Fibroblast of lung (primary cell): Measurements from ENCODE around the gene PSRC1. TPM values are rescaled to one million over a fixed set of nuclear protein-coding genes. Genes with fewer than 3 reads are reported as not detected.

Experiments
- DNase-seq, 2 donors: peaks; one replicate each; pipeline versions ENCODE4 v3.0.0 to v3.0.0-alpha.2; 2010; ENCODE audit warnings: low read depth in 2 of 2
- H2AFZ ChIP-seq: 2 replicates; pipeline ENCODE4 v1.5.1; 2012; ENCODE audit warnings: low read length, control low read depth, inconsistent platforms
- H3K27ac ChIP-seq: 2 replicates; pipeline ENCODE4 v1.5.1; 2011; ENCODE audit warnings: low read length, control low read depth; ENCODE audit not compliant: insufficient read depth
- H3K27me3 ChIP-seq: 2 replicates; pipeline ENCODE4 v1.5.1; 2011; ENCODE audit warnings: mild to moderate bottlenecking, low read length; ENCODE audit not compliant: control insufficient read depth, insufficient read depth
- H3K36me3 ChIP-seq: 2 replicates; pipeline ENCODE4 v1.5.1; 2011; ENCODE audit warnings: low read length; ENCODE audit not compliant: control insufficient read depth, insufficient read depth
- H3K4me1 ChIP-seq: 2 replicates; pipeline ENCODE4 v1.5.1; 2011; ENCODE audit warnings: low read length; ENCODE audit not compliant: control insufficient read depth, insufficient read depth; ENCODE audit errors: extremely low read depth
- H3K4me2 ChIP-seq: 2 replicates; pipeline ENCODE4 v1.5.1; 2011; ENCODE audit warnings: low read length, control low read depth; ENCODE audit not compliant: insufficient read depth; ENCODE audit errors: extremely low read depth
- H3K4me3 ChIP-seq, 4 experiments: fragments of 200-600 bp in 1 of 4; sonication (generic) in 1 of 4; replicated peaks in 1 of 4; 2 replicates each; pipeline ENCODE4 v1.5.1; 2011 to 2016; ENCODE audit warnings: low read length in 4 of 4, low read depth in 3 of 4, mild to moderate bottlenecking in 3 of 4, control low read depth in 2 of 4, inconsistent platforms in 1 of 4, mixed read lengths in 1 of 4; ENCODE audit not compliant: insufficient read depth in 1 of 4; ENCODE audit errors: control extremely low read depth in 1 of 4
- H3K79me2 ChIP-seq: 2 replicates; pipeline ENCODE4 v1.5.1; 2012; ENCODE audit warnings: mild to moderate bottlenecking, low read length, inconsistent platforms; ENCODE audit not compliant: control insufficient read depth, insufficient read depth
- H3K9ac ChIP-seq: 2 replicates; pipeline ENCODE4 v1.5.1; 2011; ENCODE audit warnings: mild to moderate bottlenecking, low read length, control low read depth; ENCODE audit not compliant: insufficient read depth
- H3K9me3 ChIP-seq: 2 replicates; pipeline ENCODE4 v1.5.1; 2012; ENCODE audit warnings: low read depth, low read length; ENCODE audit not compliant: control insufficient read depth, insufficient read depth
- H4K20me1 ChIP-seq: 2 replicates; pipeline ENCODE4 v1.5.1; 2011; ENCODE audit warnings: low read length; ENCODE audit not compliant: control insufficient read depth, insufficient read depth; ENCODE audit errors: extremely low read depth
- EZH2 ChIP-seq: IDR thresholded peaks from 2 replicates; pipeline ENCODE4 v1.5.1; 2012; ENCODE audit warnings: low read length, control low read depth, mild to moderate bottlenecking; ENCODE audit errors: missing control alignments
- polyA plus RNA-seq, 2 donors: library from polyadenylated mRNA; depleted of rRNA in 1 of 2; stranded (reverse) in 1 of 2; unstranded in 1 of 2; fragments of >200 nt; gene quantifications; 2 replicates each; pipeline ENCODE4 v1.2.1, GENCODE V29; 2011 to 2012; ENCODE audit warnings: missing spikeins in 1 of 2
- total RNA-seq: library from RNA; depleted of rRNA; stranded (reverse); fragments of >200 nt; gene quantifications from 2 replicates; pipeline ENCODE4 v1.2.1, GENCODE V29; 2014
- TF ChIP-seq, protein P1 (sequence below), 2 donors: IDR thresholded peaks in 1 of 2; conservative IDR thresholded peaks in 1 of 2; 1 replicate in 1 of 2; 2 replicates in 1 of 2; pipeline ENCODE4 v1.5.1; 2011 to 2012; ENCODE audit warnings: low read length in 2 of 2, control low read depth in 1 of 2, inconsistent platforms in 1 of 2, low read depth in 1 of 2, mild to moderate bottlenecking in 1 of 2

Gene PSRC1
- total and polyA plus RNA-seq, 2 donors (not counting 1 experiment from before 2014, with no cell fraction given): 8.3 to 9.9 TPM

DNA sequence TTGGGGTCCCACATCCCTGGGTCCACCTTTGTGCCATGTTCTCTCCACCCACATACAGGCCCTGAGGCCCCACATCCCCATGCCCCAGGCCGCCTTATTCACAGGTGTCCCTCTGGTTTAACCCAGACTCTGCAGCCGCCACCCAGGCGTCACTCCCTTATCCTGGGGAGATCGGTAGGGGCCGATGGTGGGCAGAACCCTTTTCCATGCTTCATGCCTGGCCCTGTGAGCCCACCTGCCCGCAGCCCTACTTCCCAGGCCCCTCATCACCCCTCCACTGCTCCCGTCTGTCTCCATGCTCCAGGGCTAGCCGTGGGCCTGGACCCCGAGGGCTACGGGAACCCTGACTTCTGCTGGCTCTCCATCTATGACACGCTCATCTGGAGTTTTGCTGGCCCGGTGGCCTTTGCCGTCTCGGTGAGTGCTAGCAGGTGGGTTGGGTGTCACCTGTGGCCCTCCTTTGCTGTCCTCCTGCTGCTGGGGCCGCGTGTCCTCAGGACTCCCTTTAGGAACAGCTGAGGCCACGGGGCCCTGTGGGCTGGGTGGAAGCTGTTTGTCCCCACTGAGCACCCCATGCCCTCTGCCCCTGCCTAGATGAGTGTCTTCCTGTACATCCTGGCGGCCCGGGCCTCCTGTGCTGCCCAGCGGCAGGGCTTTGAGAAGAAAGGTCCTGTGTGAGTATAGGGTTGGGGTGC, 12.2 kb downstream of the PSRC1 start:
- no peak for DNase-seq
- Histone ChIP-seq H3K36me3 (no peaks in the 10 kb centered on the region), H3K27ac (no peak overlapping the region), H3K4me3 (no peak overlapping the region), H3K9me3 (no peaks in the 10 kb centered on the region), H3K9ac (no peak overlapping the region), H2AFZ (no peak overlapping the region), H3K27me3 (no peaks in the 10 kb centered on the region), H4K20me1 (no peaks in the 10 kb centered on the region), H3K4me2 (no peak overlapping the region), H3K79me2 (no peaks in the 10 kb centered on the region), H3K4me1 (peaks cover 6% of the 10 kb centered on the region)
- TF ChIP-seq, protein P1, sequence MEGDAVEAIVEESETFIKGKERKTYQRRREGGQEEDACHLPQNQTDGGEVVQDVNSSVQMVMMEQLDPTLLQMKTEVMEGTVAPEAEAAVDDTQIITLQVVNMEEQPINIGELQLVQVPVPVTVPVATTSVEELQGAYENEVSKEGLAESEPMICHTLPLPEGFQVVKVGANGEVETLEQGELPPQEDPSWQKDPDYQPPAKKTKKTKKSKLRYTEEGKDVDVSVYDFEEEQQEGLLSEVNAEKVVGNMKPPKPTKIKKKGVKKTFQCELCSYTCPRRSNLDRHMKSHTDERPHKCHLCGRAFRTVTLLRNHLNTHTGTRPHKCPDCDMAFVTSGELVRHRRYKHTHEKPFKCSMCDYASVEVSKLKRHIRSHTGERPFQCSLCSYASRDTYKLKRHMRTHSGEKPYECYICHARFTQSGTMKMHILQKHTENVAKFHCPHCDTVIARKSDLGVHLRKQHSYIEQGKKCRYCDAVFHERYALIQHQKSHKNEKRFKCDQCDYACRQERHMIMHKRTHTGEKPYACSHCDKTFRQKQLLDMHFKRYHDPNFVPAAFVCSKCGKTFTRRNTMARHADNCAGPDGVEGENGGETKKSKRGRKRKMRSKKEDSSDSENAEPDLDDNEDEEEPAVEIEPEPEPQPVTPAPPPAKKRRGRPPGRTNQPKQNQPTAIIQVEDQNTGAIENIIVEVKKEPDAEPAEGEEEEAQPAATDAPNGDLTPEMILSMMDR (conservative IDR thresholded peaks at IDR 0.05 in 1 of 2, IDR thresholded peaks at IDR 0.05 in 1 of 2; ENCODE audit: low read depth in 1 of 2, low read length in 2 of 2): no peak
- TF ChIP-seq EZH2: no peak

DNA sequence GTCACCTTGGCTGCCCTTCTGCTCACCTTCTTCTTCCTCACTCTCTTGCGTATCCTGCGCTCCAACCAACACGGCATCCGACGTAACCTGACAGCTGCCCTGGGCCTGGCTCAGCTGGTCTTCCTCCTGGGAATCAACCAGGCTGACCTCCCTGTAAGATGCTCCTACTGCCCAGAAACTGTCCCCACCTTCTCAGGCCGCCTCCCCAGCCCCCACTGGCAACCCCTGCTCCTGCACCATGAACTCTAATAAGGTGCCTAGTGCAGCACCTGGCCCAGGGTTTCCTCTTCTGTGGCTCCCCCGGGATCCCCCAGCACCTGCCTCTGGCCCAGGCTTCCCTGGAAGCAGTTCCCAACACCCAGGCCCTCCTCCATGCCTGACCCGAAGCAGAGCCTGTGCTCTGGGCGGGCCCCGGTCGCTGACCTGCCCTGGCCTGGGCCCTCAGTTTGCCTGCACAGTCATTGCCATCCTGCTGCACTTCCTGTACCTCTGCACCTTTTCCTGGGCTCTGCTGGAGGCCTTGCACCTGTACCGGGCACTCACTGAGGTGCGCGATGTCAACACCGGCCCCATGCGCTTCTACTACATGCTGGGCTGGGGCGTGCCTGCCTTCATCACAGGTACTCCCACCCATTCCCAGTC, 12.8 kb downstream of the PSRC1 start:
- no peak for DNase-seq
- TF ChIP-seq EZH2: no peak
- TF ChIP-seq, protein P1 (conservative IDR thresholded peaks at IDR 0.05 in 1 of 2, IDR thresholded peaks at IDR 0.05 in 1 of 2; ENCODE audit: low read depth in 1 of 2, low read length in 2 of 2): no peak
- H3K4me2 ChIP-seq: no peak overlapping the region
- no peaks in the 10 kb centered on the region for H3K79me2 ChIP-seq
- no peak overlapping the region for H2AFZ ChIP-seq
- H3K27me3 ChIP-seq: no peaks in the 10 kb centered on the region
- H3K9ac ChIP-seq: no peak overlapping the region
- H3K27ac ChIP-seq: no peak overlapping the region
- no peak overlapping the region for H3K4me3 ChIP-seq
- H3K4me1 ChIP-seq: peaks cover 3% of the 10 kb centered on the region
- no peaks in the 10 kb centered on the region for H4K20me1 ChIP-seq
- H3K9me3 ChIP-seq: no peaks in the 10 kb centered on the region
- no peaks in the 10 kb centered on the region for H3K36me3 ChIP-seq

DNA sequence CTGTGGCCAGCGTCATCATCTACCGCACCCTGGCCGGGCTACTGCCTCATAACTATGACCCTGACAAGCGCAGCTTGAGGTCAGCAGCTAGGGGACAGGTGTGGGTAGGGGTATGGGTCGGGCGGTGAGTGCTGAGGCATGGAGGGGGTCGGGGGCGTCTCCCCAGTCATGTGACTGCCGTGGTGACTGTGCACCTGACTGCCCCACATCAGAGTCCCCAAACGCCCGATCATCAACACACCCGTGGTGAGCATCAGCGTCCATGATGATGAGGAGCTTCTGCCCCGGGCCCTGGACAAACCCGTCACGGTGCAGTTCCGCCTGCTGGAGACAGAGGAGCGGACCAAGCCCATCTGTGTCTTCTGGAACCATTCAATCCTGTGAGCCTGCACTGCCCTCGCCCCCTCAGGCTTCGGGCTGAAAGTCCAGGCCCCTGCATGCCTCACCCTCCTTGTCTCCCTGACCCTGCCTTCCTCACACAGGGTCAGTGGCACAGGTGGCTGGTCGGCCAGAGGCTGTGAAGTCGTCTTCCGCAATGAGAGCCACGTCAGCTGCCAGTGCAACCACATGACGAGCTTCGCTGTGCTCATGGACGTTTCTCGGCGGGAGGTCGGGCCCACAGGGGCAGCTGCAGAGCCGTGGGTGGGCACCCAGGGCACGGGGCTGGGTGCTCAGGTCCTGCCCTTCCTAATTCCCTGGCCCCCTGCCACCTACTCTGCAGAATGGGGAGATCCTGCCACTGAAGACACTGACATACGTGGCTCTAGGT, 13.5 kb downstream of the PSRC1 start:
- Histone ChIP-seq H3K4me2 (no peak overlapping the region), H3K27me3 (no peaks in the 10 kb centered on the region), H3K36me3 (no peaks in the 10 kb centered on the region), H3K4me3 (no peak overlapping the region), H3K79me2 (no peaks in the 10 kb centered on the region), H3K27ac (no peak overlapping the region), H4K20me1 (no peaks in the 10 kb centered on the region), H2AFZ (no peak overlapping the region), H3K9ac (no peak overlapping the region), H3K4me1 (no peaks in the 10 kb centered on the region), H3K9me3 (no peaks in the 10 kb centered on the region)
- TF ChIP-seq, protein P1 (conservative IDR thresholded peaks at IDR 0.05 in 1 of 2, IDR thresholded peaks at IDR 0.05 in 1 of 2; ENCODE audit: low read depth in 1 of 2, low read length in 2 of 2): no peak
- TF ChIP-seq EZH2: no peak
- DNase-seq: no peak
